ENCODE data around the gene ADAM15.

ADAM15 gene

DNA sequence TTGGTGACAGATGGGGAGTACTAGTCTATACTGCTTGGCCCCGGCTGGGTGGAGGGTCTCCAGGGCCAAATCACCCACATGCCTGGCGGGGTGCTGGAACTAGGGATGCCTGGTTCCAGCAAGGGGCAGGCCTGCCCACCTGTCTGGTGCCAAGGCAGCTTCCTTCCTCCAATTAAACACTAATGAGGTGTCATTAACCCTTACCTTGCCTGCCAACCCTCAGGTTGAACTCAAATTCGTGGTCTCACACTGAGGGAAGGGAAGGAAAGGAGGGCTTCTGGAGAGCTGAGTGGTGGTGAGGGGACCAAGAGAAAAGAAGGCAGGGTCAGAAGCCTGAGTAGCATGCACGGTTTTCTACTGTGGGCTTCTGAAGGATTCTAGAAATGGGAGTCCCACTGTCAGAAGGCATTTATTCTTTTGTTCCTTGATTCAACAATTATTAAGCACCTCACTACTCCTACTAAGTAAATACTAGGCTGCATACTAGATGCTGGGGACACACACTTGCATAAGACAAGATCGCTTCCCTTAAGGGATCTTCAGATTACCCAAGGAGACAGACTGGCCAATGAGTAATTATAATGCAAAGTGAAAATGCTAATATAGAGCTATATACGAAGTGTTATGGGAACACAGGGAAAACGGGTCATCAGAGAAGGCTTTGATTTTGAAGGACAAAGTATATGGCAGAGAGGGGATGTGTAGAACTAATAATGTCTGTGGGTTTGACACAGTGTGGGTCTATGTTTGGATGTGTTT, 21.6 kb downstream of the ADAM15 start:
- no peak for DNase-seq (ENCODE audit: extremely low read depth, low read depth)
- no peak for TF ChIP-seq CTCF (IDR thresholded peaks at IDR 0.05; ENCODE audit: low read depth, low read length)

DNA sequence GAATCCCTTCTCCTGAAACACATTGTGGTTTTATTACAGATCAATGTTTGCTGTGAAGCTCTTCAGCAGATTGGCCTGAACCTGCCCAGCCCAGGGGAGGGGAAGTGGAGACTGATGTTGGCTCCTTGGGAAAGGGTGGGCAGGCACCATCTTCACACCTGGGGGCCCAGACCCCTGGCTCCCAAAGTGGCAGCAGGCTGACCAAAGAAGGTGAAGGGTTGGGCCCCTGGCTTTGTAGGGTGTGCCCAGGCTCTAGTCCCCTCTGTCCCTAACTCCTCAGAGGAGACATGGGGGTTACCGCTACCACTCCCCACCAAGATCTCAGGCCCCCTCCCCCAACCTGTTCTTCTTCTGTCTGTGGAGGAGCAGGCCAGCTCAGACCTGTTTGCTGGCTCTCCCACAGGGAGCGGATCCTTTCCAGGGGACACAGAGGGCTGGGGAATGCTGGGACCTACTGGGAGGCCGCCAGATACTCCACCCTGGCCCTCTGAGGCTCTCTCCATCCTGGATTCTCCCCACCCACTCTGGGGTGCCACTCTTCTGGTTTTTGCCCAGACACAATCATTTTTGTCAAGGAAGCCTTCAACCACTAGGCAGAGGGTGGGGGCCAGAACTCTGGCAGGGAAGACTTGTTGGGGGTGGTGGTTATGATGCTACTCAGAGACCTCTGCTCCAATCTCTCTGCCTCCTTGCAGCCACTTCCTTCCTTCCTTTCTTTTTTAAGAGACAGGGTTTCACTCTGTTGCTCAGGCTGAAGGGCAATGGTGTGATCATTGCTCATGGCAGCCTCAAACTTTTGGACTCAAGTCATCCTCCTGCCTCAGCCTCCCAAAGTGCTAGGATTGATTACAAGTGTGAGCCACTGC, 22.5 kb downstream of the ADAM15 start:
- TF ChIP-seq CTCF (IDR thresholded peaks at IDR 0.05; ENCODE audit: low read depth, low read length) = no peak
- DNase-seq (ENCODE audit: extremely low read depth, low read depth) = no peak

DNA sequence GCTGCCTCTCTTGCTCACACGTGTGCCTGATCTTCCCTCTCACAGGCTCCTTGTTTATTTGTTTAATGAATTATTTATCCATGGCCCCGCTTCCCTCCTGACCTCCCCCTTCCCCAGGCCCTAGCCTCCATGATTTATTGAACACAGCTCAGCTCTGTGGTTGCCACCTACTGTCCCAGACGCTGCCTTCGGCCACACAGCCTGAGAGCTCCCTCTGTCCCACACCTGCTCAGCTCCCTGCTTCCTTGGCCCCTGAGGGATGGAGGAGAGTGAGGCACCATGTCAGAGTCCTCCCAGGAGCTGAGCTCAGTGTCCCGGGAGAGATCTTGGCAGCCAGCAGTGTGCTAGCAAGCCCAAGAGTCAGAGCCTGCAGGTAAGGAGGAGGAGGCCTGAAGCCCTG, 24.4 kb downstream of the ADAM15 start:
- DNase-seq (ENCODE audit: extremely low read depth, low read depth) = no peak
- no peak for TF ChIP-seq CTCF (IDR thresholded peaks at IDR 0.05; ENCODE audit: low read depth, low read length)

GRCh38 chr1:155076371-155076770, 25.3 kb downstream of the ADAM15 start:
- no peak for TF ChIP-seq CTCF (IDR thresholded peaks at IDR 0.05; ENCODE audit: low read depth, low read length)
- DNase-seq (ENCODE audit: extremely low read depth, low read depth) = no peak

DNA sequence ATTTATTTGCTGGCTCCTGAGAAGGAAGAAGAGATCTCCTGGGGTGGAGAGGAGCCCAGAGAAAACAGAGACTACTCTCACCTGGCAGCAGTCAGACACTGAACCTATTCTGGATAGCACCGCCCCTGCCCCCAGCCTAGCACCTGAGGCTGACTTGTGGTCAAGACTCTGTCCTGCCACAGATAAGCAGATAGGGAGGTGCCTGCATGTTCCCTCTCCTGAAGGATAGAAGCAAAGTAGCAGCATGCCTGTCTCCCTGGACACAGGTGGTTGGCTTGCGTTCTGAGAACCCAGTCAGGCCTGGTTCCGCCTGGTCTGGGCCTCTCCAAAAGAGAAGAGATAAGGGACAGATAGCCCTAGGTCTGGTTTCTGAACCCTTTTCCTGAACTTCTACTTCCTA, 26.2 kb downstream of the ADAM15 start:
- TF ChIP-seq CTCF (IDR thresholded peaks at IDR 0.05; ENCODE audit: low read depth, low read length) = no peak
- no peak for DNase-seq (ENCODE audit: extremely low read depth, low read depth)

DNA sequence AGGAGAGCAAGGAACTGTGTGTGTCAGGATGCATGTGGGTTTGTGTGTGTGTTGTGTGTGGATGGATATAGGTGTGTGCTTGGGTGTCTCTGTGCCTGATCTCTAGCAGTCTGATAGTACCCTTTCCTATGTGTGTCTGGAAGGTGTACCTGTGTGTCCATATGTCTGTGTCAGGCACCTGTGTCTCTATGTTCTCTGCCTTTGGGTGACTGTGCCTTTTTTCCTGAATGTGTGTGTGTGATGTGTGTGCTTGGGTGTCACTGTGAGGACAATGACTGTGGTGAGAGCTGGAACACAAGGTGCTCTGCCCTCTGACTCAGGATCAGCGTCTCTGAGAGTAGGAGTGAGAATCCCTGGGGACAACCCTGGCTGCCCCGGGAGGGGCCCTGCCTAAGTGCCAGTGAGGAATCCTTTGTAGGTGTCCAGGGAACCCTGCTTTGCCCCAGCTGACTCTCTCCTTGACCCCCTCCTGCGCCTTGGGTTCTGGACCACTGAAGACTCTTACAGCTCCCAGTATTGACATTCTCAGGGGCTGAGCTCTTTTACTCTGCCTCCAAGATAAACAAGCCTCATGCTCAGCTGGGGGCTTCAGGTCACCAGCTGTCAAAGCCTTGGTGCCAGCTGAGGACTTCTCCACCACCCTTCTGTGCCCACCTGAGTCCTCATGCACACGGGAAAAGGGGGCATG, 26.8 kb downstream of the ADAM15 start:
- DNase-seq (ENCODE audit: extremely low read depth, low read depth) = no peak
- TF ChIP-seq CTCF (IDR thresholded peaks at IDR 0.05; ENCODE audit: low read depth, low read length) = no peak
